HepG2 (cell line): ENCODE measurements around the gene CRB1. TPM values are rescaled to one million over a fixed set of nuclear protein-coding genes. Genes with fewer than 3 reads are reported as not detected.

Experiments used
- ATAC-seq: fragments of 200-7000 bp; cut with Tn5 transposase; 3 replicates; pipeline ENCODE4 v1.9.1; 2020; ENCODE audit warnings: mild to moderate bottlenecking, moderate library complexity
- BruUV-seq: library from RNA; stranded (reverse); fragments of 400-500 nt; replicated peaks from 2 replicates; lab custom pipeline; 2021; lab: Mats Ljungman, UMichigan
- CTCF ChIA-PET: fragments of 300-600 bp; formaldehyde crosslinking; extraction: SDS; loops from one replicate; lab custom pipeline; 2021; ENCODE audit warnings: low total read pairs, inconsistent platforms, low intra/inter-chr PET ratio; lab: Yijun Ruan, JAX
- POLR2A ChIA-PET: fragments of 350-600 bp; sonication (Branson Sonifier 250); formaldehyde crosslinking; loops from one replicate; lab custom pipeline; 2020; ENCODE audit warnings: antibody characterized with exemption, inconsistent platforms; lab: Yijun Ruan, JAX
- DNase-seq: peaks from one replicate; pipeline ENCODE4 v3.0.0-alpha.2; 2015; ENCODE audit warnings: low spot score
- FAIRE-seq: peaks from 3 replicates; lab custom pipeline; 2011; peaks lifted over from hg19 to GRCh38; lab: Jason Lieb, UNC
- H2AFZ ChIP-seq: one replicate; pipeline ENCODE4 v1.6.1; 2011; ENCODE audit warnings: low read length, inconsistent platforms
- H3K27ac ChIP-seq: fragments of 300-600 bp; 3 replicates; pipeline ENCODE4 v1.8.0; 2011; ENCODE audit warnings: mixed run types, mild to moderate bottlenecking, mixed read lengths, low read length, inconsistent platforms; ENCODE audit not compliant: insufficient read depth; ENCODE audit errors: extremely low read length
- H3K27me3 ChIP-seq, 2 experiments: fragments of 200-600 bp in 1 of 2; 2 replicates in 1 of 2; 3 replicates in 1 of 2; pipeline versions ENCODE4 v1.6.0 to v1.8.0; 2011; ENCODE audit warnings: low read length in 2 of 2, mild to moderate bottlenecking in 2 of 2, moderate library complexity in 2 of 2, inconsistent platforms in 1 of 2; ENCODE audit not compliant: insufficient read depth in 2 of 2, control insufficient read depth in 1 of 2
- H3K36me3 ChIP-seq, 2 experiments: fragments of 200-600 bp in 1 of 2; replicated peaks in 1 of 2; 2 replicates in 1 of 2; 3 replicates in 1 of 2; pipeline versions ENCODE4 v1.5.1 to v1.8.0; 2011; ENCODE audit warnings: low read length in 2 of 2, inconsistent platforms in 1 of 2; ENCODE audit not compliant: insufficient read depth in 2 of 2, control insufficient read depth in 1 of 2
- H3K4me1 ChIP-seq: 2 replicates; pipeline ENCODE4 v1.5.1; 2012; ENCODE audit warnings: low read length, inconsistent platforms; ENCODE audit not compliant: insufficient read depth
- H3K4me2 ChIP-seq: 2 replicates; pipeline ENCODE4 v1.6.0; 2011; ENCODE audit warnings: low read depth, low read length, inconsistent platforms
- H3K4me3 ChIP-seq, 3 experiments: fragments of 200-600 bp in 1 of 3; sonication (generic), shearing (Covaris generic) in 1 of 3; replicated peaks in 1 of 3; 2 replicates each; pipeline ENCODE4 v1.5.1; 2011 to 2016; ENCODE audit warnings: low read length in 3 of 3, inconsistent platforms in 2 of 3, low read depth in 2 of 3, mild to moderate bottlenecking in 2 of 3, control low read depth in 1 of 3, mixed read lengths in 1 of 3; ENCODE audit not compliant: insufficient read depth in 1 of 3
- H3K79me2 ChIP-seq: one replicate; pipeline ENCODE4 v1.6.1; 2011; ENCODE audit warnings: low read length, inconsistent platforms; ENCODE audit not compliant: insufficient read depth
- H3K9ac ChIP-seq: 2 replicates; pipeline ENCODE4 v1.6.0; 2011; ENCODE audit warnings: mild to moderate bottlenecking, low read depth, low read length, inconsistent platforms; ENCODE audit not compliant: insufficient read depth
- H3K9me3 ChIP-seq: 2 replicates; pipeline ENCODE4 v1.5.1; 2012; ENCODE audit warnings: mild to moderate bottlenecking, low read length
- H4K20me1 ChIP-seq: 2 replicates; pipeline ENCODE4 v1.6.0; 2011; ENCODE audit warnings: inconsistent platforms, mild to moderate bottlenecking, low read length, moderate library complexity; ENCODE audit not compliant: insufficient read depth
- ARHGAP35 ChIP-seq: sonication (generic); formaldehyde crosslinking; IDR thresholded peaks from 2 replicates; pipeline ENCODE4 v1.9.0; 2022; ENCODE audit warnings: mild to moderate bottlenecking, inconsistent platforms, moderate library complexity, missing genetic modification reagents, borderline replicate concordance
- CEBPB ChIP-seq: IDR thresholded peaks from 2 replicates; pipeline ENCODE4 v1.6.1; 2011; ENCODE audit warnings: low read depth, low read length, improper control_type of control experiment, borderline replicate concordance
- DR1 ChIP-seq: sonication (generic); formaldehyde crosslinking; IDR thresholded peaks from 2 replicates; pipeline ENCODE4 v1.8.0; 2021; ENCODE audit warnings: mild to moderate bottlenecking, missing genetic modification reagents, inconsistent platforms
- IKZF5 ChIP-seq: IDR thresholded peaks from 2 replicates; pipeline ENCODE4 v1.6.1; 2018; ENCODE audit warnings: missing genetic modification reagents, mild to moderate bottlenecking, missing compliant biosample characterization
- PRDM4 ChIP-seq: sonication (generic); formaldehyde crosslinking; IDR thresholded peaks from 2 replicates; pipeline ENCODE4 v1.9.0; 2021; ENCODE audit warnings: missing genetic modification reagents, borderline replicate concordance
- STAT6 ChIP-seq: sonication (generic); formaldehyde crosslinking; IDR thresholded peaks from 2 replicates; pipeline ENCODE4 v1.4.0; 2020; ENCODE audit warnings: missing genetic modification reagents, mild to moderate bottlenecking, borderline replicate concordance
- THAP9 ChIP-seq: sonication (generic); formaldehyde crosslinking; IDR thresholded peaks from 2 replicates; pipeline ENCODE4; 2020; ENCODE audit warnings: missing genetic modification reagents, mild to moderate bottlenecking, borderline replicate concordance
- ZFP1 ChIP-seq: IDR thresholded peaks from 2 replicates; pipeline ENCODE4 v1.6.1; 2016
- ZNF589 ChIP-seq: sonication (generic); formaldehyde crosslinking; conservative IDR thresholded peaks from 2 replicates; pipeline ENCODE4 v1.8.0; 2022; ENCODE audit warnings: mild to moderate bottlenecking, moderate library complexity, missing genetic modification reagents
- WGBS: methylation state at CpG from one replicate; pipeline ENCODE4 v1.1.6; 2017; ENCODE audit warnings: low lambda C conversion rate; 5-methylcytosine and 5-hydroxymethylcytosine counted together
- in situ Hi-C: cut with HindIII; loops from 2 replicates; pipeline ENCODE4 v1.10.0; 2017; ENCODE audit warnings: low pct_unique_long_range_greater_than_20kb; ENCODE audit not compliant: extremely low pct_ligation_motif_present
- intact Hi-C: fragments of 100-400 bp; cut with micrococcal nuclease; formaldehyde crosslinking; loops from one replicate; pipeline ENCODE4 v1.10.0; 2022; ENCODE audit not compliant: unreplicated experiment
- polyA plus RNA-seq, 8 experiments: library from polyadenylated mRNA; depleted of rRNA in 3 of 8; stranded (reverse) in 7 of 8; unstranded in 1 of 8; fragments of >200 nt; fragmentation: Illumina TruSeq in 4 of 8; extraction: Trizol in 4 of 8; gene quantifications; 2 replicates each; pipeline versions ENCODE4 v1.2.1 to v1.2.3, GENCODE V29; 2011 to 2016; ENCODE audit warnings: low read depth in 4 of 8, missing spikeins in 1 of 8, mixed read lengths in 1 of 8; ENCODE audit not compliant: insufficient read depth in 1 of 8
- total RNA-seq, 5 experiments: library from RNA; depleted of rRNA; stranded (reverse); fragments of >200 nt; fragmentation: Illumina TruSeq; extraction: Trizol; gene quantifications; 2 replicates each; pipeline ENCODE4 v1.2.3, GENCODE V29; 2016; ENCODE audit warnings: low read depth in 1 of 5

CRB1 gene
- total and polyA plus RNA-seq, 2 of the 13 experiments (the other 11 are each of a cell fraction or from before 2014, with no cell fraction given), result 0.01 TPM; not detected in 1

- in situ Hi-C loops (no loop called here), intact Hi-C loops (no loop called here)
- H3K9me3 ChIP-seq, result no peaks in the 10 kb centered on the region
- DNase-seq, result no peak
- no peak overlapping the region for H3K27ac ChIP-seq
- CTCF ChIA-PET, result no interaction called here
- H3K9ac ChIP-seq, result no peak overlapping the region
- peaks cover 14% of the 10 kb centered on the region for H3K4me1 ChIP-seq
- TF ChIP-seq ZNF589 (CRISPR knock-in tag) (no peak), CEBPB (peak; percentile 36; the same call in 1 of the 2 replicates)
- no peak overlapping the region for H3K4me3 ChIP-seq
- WGBS, result 3% methylated on average over 3 of the region's 3 CpGs
- no peaks in the 10 kb centered on the region for H3K36me3 ChIP-seq
- H3K4me2 ChIP-seq, result no peak overlapping the region
- BruUV-seq, result no TSS peak
- H4K20me1 ChIP-seq, result no peaks in the 10 kb centered on the region
- no peak for FAIRE-seq
- ATAC-seq, result no peak
- H3K27me3 ChIP-seq, result no peaks in the 10 kb centered on the region
- H3K79me2 ChIP-seq, result no peaks in the 10 kb centered on the region
- POLR2A ChIA-PET, result no interaction called here
- no peak overlapping the region for H2AFZ ChIP-seq
Observed at GRCh38 chr1:197466813-197467212, 198.8 kb downstream of the CRB1 start.

- in situ Hi-C loops (no loop called here), intact Hi-C loops (no loop called here)
- DNase-seq, result no peak
- CTCF ChIA-PET, result no interaction called here
- Histone ChIP-seq H3K4me1 (peaks cover 14% of the 10 kb centered on the region), H3K36me3 (no peaks in the 10 kb centered on the region), H3K27ac (no peak overlapping the region), H3K4me2 (no peak overlapping the region), H3K4me3 (no peak overlapping the region), H3K27me3 (no peaks in the 10 kb centered on the region), H2AFZ (no peak overlapping the region), H3K9me3 (no peaks in the 10 kb centered on the region), H4K20me1 (no peaks in the 10 kb centered on the region), H3K79me2 (no peaks in the 10 kb centered on the region), H3K9ac (no peak overlapping the region)
- POLR2A ChIA-PET, result no interaction called here
- no peak for ATAC-seq
- no TSS peak for BruUV-seq
- FAIRE-seq, result no peak
- WGBS, result 6% methylated on average over 1 of the region's 1 CpG
- TF ChIP-seq STAT6 (CRISPR knock-in tag) (no peak), IKZF5 (CRISPR knock-in tag) (no peak), ARHGAP35 (no peak), DR1 (CRISPR knock-in tag) (no peak), ZFP1 (no peak), PRDM4 (CRISPR knock-in tag) (no peak), THAP9 (CRISPR knock-in tag) (no peak)
Observed at GRCh38 chr1:197467881-197468280, 199.8 kb downstream of the CRB1 start.
